ENCODE measurements around the gene ARID1B.

Gene ARID1B

GRCh38 chr6:157063176-157063905, 286.2 kb downstream of the ARID1B start:
- DNase-seq: no peak

- DNase-seq: no peak
These were observed 286.7 kb downstream of the ARID1B start for GRCh38 chr6:157063923-157064322.

- DNase-seq: no peak
These were observed 287.3 kb downstream of the ARID1B start for GRCh38 chr6:157064502-157064901.

- DNase-seq: no peak
These were observed 288.2 kb downstream of the ARID1B start for GRCh38 chr6:157065366-157065765.

GRCh38 chr6:157066781-157067491, 289.8 kb downstream of the ARID1B start:
- no peak for DNase-seq

GRCh38 chr6:157067507-157067906, 290.3 kb downstream of the ARID1B start:
- DNase-seq: no peak

- no peak for DNase-seq
These were observed 291.6 kb downstream of the ARID1B start for GRCh38 chr6:157068691-157069324.

GRCh38 chr6:157069585-157069984, 292.4 kb downstream of the ARID1B start:
- DNase-seq: no peak

- DNase-seq: peak; percentile 24
These were observed 293.4 kb downstream of the ARID1B start for GRCh38 chr6:157070403-157071107.

- DNase-seq: no peak
These were observed 294.9 kb downstream of the ARID1B start for GRCh38 chr6:157072128-157072527.

GRCh38 chr6:157073596-157073995, 296.4 kb downstream of the ARID1B start:
- no peak for DNase-seq

GRCh38 chr6:157074969-157075368, 297.8 kb downstream of the ARID1B start:
- DNase-seq: no peak

GRCh38 chr6:157075549-157076450, 298.6 kb downstream of the ARID1B start:
- no peak for DNase-seq

GRCh38 chr6:157076451-157076822, 299.3 kb downstream of the ARID1B start:
- DNase-seq: no peak

- DNase-seq: no peak
These were observed 300.1 kb downstream of the ARID1B start for GRCh38 chr6:157077251-157077650.

- no peak for DNase-seq
These were observed 301.1 kb downstream of the ARID1B start for GRCh38 chr6:157078326-157078725.

GRCh38 chr6:157079277-157079676, 302.1 kb downstream of the ARID1B start:
- no peak for DNase-seq

GRCh38 chr6:157079771-157080170, 302.6 kb downstream of the ARID1B start:
- no peak for DNase-seq

- no peak for DNase-seq
These were observed 303.8 kb downstream of the ARID1B start for GRCh38 chr6:157080986-157081391.

GRCh38 chr6:157083343-157083742, 306.2 kb downstream of the ARID1B start:
- DNase-seq: no peak

GRCh38 chr6:157086632-157087031, 309.5 kb downstream of the ARID1B start:
- DNase-seq: no peak

GRCh38 chr6:157087974-157088373, 310.8 kb downstream of the ARID1B start:
- no peak for DNase-seq

Data from NCI-H1694 (cell line).